SK-N-MC (cell line): ENCODE results near the gene COPZ2.

ENCODE experiments used
- DNase-seq: peaks from one replicate; pipeline ENCODE4 v3.0.0-alpha.2; 2011; ENCODE audit warnings: low read depth, low spot score
- H3K27ac ChIP-seq: fragments of 200-600 bp; sonication (generic); 2 replicates; pipeline ENCODE4 v1.5.1; 2016; ENCODE audit warnings: mixed run types
- H3K36me3 ChIP-seq: fragments of 200-600 bp; sonication (generic); 2 replicates; pipeline ENCODE4 v1.6.1; 2017; ENCODE audit warnings: antibody characterized with exemption, low read length, mixed read lengths; ENCODE audit not compliant: insufficient read depth
- H3K4me3 ChIP-seq: fragments of 200-600 bp; sonication (generic); 2 replicates; pipeline ENCODE4 v1.5.1; 2016
- H3K9ac ChIP-seq: fragments of 200-600 bp; sonication (generic); 2 replicates; pipeline ENCODE4 v1.8.0; 2017; ENCODE audit warnings: mixed run types, mixed read lengths; ENCODE audit not compliant: insufficient read length
- H3K9me3 ChIP-seq: fragments of 200-600 bp; sonication (generic); 2 replicates; pipeline ENCODE4 v1.6.1; 2017; ENCODE audit warnings: low read depth, mild to moderate bottlenecking, antibody characterized with exemption, low read length, moderate library complexity, mixed read lengths
- EZH2 ChIP-seq: fragments of 200-600 bp; sonication (generic); IDR thresholded peaks from one replicate; pipeline ENCODE4 v1.6.1; 2017; ENCODE audit warnings: antibody characterized with exemption
- FOXP2 ChIP-seq: optimal IDR thresholded peaks from 2 replicates; pipeline ENCODE3; 2011; ENCODE audit warnings: mild to moderate bottlenecking, moderate library complexity; ENCODE audit not compliant: insufficient read depth; ENCODE audit errors: extremely low read length, control extremely low read depth
- POLR2AphosphoS5 ChIP-seq: IDR thresholded peaks from 2 replicates; pipeline ENCODE4 v1.6.1; 2012; ENCODE audit warnings: mild to moderate bottlenecking, low read depth, low read length, borderline replicate concordance

The COPZ2 gene

DNA sequence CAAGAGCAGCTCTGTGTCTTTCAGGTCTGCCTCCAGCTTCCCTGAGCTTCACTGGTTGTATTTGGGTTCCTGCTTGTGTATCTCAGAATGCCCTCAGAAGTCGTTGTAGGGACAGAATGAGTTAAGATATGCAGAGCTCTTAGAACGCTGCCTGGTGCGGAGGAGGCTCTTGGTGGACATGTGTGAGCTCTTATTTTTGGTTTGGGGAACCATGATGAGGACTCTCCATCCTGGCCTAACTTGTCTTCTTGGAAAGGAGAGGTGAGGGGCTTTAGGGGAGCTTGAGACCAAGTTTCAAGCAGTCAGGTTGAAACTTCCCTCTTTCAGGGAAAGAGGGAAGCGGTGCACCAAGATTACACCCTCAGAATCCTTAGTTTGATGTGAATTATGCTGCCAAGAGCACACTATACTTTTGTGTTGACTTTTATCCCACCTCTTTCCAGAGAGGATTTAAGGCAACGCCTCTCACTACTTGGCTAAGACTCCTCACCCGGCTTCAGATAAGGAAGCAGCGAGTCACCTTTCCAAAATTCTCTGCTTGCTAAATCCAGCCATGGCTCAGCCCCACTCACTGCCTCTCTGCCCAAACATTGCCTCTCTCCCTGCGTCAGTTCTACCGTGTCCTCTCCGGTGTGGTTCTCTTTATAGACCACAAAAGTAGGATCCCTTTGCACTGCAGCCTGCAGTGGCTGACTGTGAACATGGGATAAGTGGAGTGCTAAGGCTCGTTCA lies 53.9 kb downstream of the COPZ2 start:
- TF ChIP-seq EZH2 (no peak), POLR2AphosphoS5 (no peak), FOXP2 (no peak)
- no peak overlapping the region for H3K9ac ChIP-seq
- H3K4me3 ChIP-seq: no peak overlapping the region
- DNase-seq: no peak
- H3K27ac ChIP-seq: peak overlapping the region; percentile 31; the same call in 1 of the 2 replicates
- H3K9me3 ChIP-seq: no peaks in the 10 kb centered on the region
- H3K36me3 ChIP-seq: peaks cover 28% of the 10 kb centered on the region

DNA sequence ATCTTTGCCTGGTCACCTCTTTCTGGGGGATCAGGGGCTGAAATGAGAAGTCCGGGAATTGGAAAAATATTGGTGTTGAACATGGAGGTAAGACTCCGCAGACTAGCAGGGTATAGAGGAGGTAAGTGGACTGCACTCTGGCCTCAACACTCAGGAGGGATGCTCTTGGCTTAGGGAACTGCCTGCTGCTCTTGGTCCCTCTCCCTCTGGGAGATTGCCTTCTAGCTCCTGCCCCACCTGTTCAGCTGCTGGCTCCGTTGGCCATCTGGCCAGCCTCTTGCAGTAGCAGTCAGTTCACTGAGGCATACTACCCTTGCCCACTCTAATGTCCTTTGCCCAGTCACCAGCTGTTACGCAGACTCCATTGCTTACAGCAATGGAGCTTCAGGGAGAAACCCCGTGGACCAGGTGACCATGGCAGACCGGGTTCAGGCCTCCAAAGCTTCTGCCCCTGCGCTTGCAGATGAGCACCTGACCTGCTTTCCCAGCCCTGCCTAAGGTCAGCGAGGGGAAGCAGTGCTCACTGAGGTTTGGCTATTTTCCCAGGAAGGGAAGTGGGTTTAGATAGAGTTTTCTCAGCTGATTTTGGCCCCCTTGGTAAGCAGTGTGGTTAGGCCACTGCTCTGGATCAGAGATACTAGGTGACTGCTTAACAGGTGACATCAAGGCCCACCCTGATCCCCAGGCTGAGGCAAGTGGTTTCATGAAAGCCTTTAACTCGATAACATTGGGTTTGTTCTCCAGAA lies 54.8 kb downstream of the COPZ2 start:
- no peaks in the 10 kb centered on the region for H3K9me3 ChIP-seq
- H3K9ac ChIP-seq: no peak overlapping the region
- H3K27ac ChIP-seq: no peak overlapping the region
- H3K36me3 ChIP-seq: peaks cover 32% of the 10 kb centered on the region
- no peak for TF ChIP-seq FOXP2
- no peak for TF ChIP-seq EZH2
- no peak for TF ChIP-seq POLR2AphosphoS5
- no peak for DNase-seq
- no peak overlapping the region for H3K4me3 ChIP-seq

DNA sequence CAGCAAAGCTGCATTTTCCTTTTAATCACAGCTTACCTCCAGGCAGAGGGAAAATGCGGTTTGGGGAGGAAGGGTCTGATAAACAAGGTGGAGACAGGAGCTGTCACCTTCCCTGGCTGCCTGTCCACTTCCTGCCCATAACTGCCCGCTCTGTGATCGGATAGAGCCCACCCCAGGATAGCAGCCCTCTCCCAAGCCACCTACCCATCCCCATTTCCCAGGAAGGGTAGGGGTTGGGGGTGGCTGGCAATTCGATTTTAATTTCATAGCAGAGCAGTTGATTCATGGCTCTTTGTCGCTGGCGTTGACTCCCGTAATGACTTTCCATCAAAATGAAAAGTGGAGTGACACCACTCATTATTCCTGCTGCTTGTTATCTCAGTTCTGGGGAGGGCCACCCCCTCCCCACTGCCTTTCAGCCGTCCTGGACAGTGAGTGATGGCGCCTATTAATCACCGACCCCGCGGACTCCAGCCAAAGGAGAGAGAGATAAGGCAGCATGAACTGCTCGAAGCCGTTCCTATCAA lies 55.4 kb downstream of the COPZ2 start:
- Histone ChIP-seq H3K4me3 (no peak overlapping the region), H3K9me3 (no peaks in the 10 kb centered on the region), H3K27ac (no peak overlapping the region), H3K9ac (no peak overlapping the region), H3K36me3 (peaks cover 36% of the 10 kb centered on the region)
- no peak for TF ChIP-seq POLR2AphosphoS5
- TF ChIP-seq EZH2: no peak
- TF ChIP-seq FOXP2: no peak
- no peak for DNase-seq

DNA sequence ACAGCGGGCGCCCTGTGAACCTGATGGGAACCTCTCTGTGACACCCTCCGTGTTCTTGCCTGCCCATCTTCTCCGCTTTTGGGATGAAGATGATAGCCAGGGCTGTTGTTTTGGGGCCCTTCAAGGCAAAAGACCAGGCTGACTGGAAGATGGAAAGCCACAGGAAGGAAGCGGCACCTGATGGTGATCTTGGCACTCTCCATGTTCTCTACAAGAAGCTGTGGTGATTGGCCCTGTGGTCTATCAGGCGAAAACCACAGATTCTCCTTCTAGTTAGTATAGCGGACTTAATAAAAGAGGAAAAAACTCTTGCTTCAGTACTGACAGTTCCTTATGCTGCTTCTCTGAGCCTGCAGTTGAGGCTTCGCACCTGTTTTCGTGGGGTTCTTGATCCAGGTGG lies 56.1 kb downstream of the COPZ2 start:
- no peak for DNase-seq
- H3K4me3 ChIP-seq: no peak overlapping the region
- H3K27ac ChIP-seq: no peak overlapping the region
- peaks cover 36% of the 10 kb centered on the region for H3K36me3 ChIP-seq
- H3K9ac ChIP-seq: no peak overlapping the region
- no peak for TF ChIP-seq FOXP2
- TF ChIP-seq POLR2AphosphoS5: no peak
- no peak for TF ChIP-seq EZH2
- no peaks in the 10 kb centered on the region for H3K9me3 ChIP-seq

DNA sequence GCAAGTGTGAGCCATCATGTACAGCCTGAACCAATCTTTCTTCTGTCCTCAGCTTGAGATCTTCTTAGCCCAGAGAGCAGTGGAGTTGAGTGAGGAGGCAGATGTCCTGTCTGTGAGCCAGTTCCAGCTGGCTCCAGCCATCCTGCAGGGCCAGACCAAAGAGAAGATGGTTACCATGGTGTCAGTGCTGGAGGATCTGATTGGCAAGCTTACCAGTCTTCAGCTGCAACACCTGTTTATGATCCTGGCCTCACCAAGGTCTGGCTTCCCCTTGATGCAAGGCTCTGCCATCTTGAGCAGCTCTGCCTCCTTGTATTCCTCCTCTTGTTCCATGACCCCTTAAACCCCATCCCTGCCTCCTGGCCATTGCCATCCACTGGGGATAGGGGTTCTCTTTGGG lies 57.1 kb downstream of the COPZ2 start:
- no peak overlapping the region for H3K9ac ChIP-seq
- H3K9me3 ChIP-seq: no peaks in the 10 kb centered on the region
- no peak for DNase-seq
- H3K4me3 ChIP-seq: no peak overlapping the region
- H3K27ac ChIP-seq: no peak overlapping the region
- TF ChIP-seq EZH2 (no peak), POLR2AphosphoS5 (no peak), FOXP2 (no peak)
- H3K36me3 ChIP-seq: peaks cover 37% of the 10 kb centered on the region

DNA sequence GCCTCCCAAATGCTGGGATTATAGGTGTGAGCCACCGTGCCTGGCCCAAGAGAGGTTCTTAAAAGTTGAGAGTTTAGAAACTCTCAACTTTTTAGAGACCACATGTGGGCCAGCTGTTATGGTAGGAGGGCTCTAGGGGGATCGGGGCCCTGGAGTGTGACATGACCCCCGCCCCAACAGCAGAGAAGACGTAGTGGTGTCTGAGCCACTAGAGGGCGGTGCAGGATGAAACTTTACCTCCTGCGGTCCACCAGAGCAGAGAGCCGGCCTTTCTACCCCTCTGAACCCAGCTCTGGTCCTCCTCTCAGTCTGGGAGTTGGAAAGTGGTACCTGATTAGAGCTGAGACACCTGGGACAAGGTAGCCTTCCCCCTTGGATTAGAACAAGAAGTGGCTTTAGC lies 59.3 kb downstream of the COPZ2 start:
- Histone ChIP-seq H3K36me3 (peaks cover 48% of the 10 kb centered on the region), H3K4me3 (no peak overlapping the region), H3K27ac (no peak overlapping the region), H3K9ac (no peak overlapping the region), H3K9me3 (no peaks in the 10 kb centered on the region)
- no peak for DNase-seq
- TF ChIP-seq FOXP2: no peak
- TF ChIP-seq EZH2: no peak
- TF ChIP-seq POLR2AphosphoS5: no peak
